MM.1S (cell line): ENCODE measurements around the gene OR2AJ1.

ENCODE experiments used
- DNase-seq: peaks from one replicate; pipeline ENCODE4 v3.0.0-alpha.2; 2015
- H2AFZ ChIP-seq: fragments of 300-600 bp; sonication (generic); 2 replicates; pipeline ENCODE4 v1.6.0; 2016; ENCODE audit warnings: antibody characterized with exemption, low read length
- H3F3A ChIP-seq: fragments of 300-600 bp; sonication (generic); 2 replicates; pipeline ENCODE4 v1.6.1; 2016; ENCODE audit warnings: mild to moderate bottlenecking, antibody characterized with exemption, low read length, moderate library complexity, mixed read lengths; ENCODE audit not compliant: insufficient read depth
- H3K27ac ChIP-seq: fragments of 300-600 bp; sonication (generic); 2 replicates; pipeline ENCODE4 v1.5.1; 2016; ENCODE audit warnings: mild to moderate bottlenecking, low read length
- H3K27me3 ChIP-seq: fragments of 300-600 bp; sonication (generic); replicated peaks from 2 replicates; pipeline ENCODE4 v1.6.0; 2016; ENCODE audit warnings: low read length; ENCODE audit not compliant: insufficient read depth
- H3K36me3 ChIP-seq: fragments of 300-600 bp; sonication (generic); replicated peaks from 2 replicates; pipeline ENCODE4 v1.6.1; 2016; ENCODE audit warnings: mild to moderate bottlenecking, low read length, mixed read lengths; ENCODE audit not compliant: insufficient read depth
- H3K4me1 ChIP-seq: fragments of 300-600 bp; sonication (generic); 2 replicates; pipeline ENCODE4 v1.6.1; 2016; ENCODE audit warnings: low read length, mixed read lengths
- H3K4me2 ChIP-seq: fragments of 300-600 bp; sonication (generic); 2 replicates; pipeline ENCODE4 v1.6.0; 2016; ENCODE audit warnings: low read depth, low read length
- H3K4me3 ChIP-seq: fragments of 300-600 bp; sonication (generic); 2 replicates; pipeline ENCODE4 v1.5.1; 2016; ENCODE audit warnings: low read length, mixed read lengths
- H3K79me2 ChIP-seq: fragments of 300-600 bp; sonication (generic); 2 replicates; pipeline ENCODE4 v1.6.1; 2016; ENCODE audit warnings: mixed run types, low read length, mixed read lengths
- H3K9ac ChIP-seq: fragments of 300-600 bp; sonication (generic); 2 replicates; pipeline ENCODE4 v1.6.1; 2016; ENCODE audit warnings: low read length, mixed read lengths
- H3K9me2 ChIP-seq: fragments of 300-600 bp; sonication (generic); replicated peaks from 2 replicates; pipeline ENCODE4 v1.6.1; 2016; ENCODE audit warnings: mild to moderate bottlenecking, low read length, mixed read lengths; ENCODE audit not compliant: insufficient read depth
- H3K9me3 ChIP-seq: fragments of 300-600 bp; sonication (generic); replicated peaks from 2 replicates; pipeline ENCODE4 v1.6.1; 2016; ENCODE audit warnings: mild to moderate bottlenecking, low read length, mixed read lengths; ENCODE audit not compliant: insufficient read depth
- H4K20me1 ChIP-seq: fragments of 300-600 bp; sonication (generic); 2 replicates; pipeline ENCODE4 v1.6.1; 2016; ENCODE audit warnings: mild to moderate bottlenecking, low read length, moderate library complexity, mixed read lengths; ENCODE audit not compliant: insufficient read depth
- CTCF ChIP-seq: fragments of 300-600 bp; sonication (generic); IDR thresholded peaks from 2 replicates; pipeline ENCODE4 v1.5.1; 2016; ENCODE audit warnings: antibody characterized with exemption, low read length, mixed read lengths
- EZH2 ChIP-seq: fragments of 300-600 bp; sonication (generic); optimal IDR thresholded peaks from 2 replicates; pipeline ENCODE3; 2017; ENCODE audit warnings: low read depth, mild to moderate bottlenecking, antibody characterized with exemption, low read length, mixed read lengths
- EZH2phosphoT487 ChIP-seq: fragments of 300-600 bp; sonication (generic); IDR thresholded peaks from 2 replicates; pipeline ENCODE4 v1.6.1; 2018; ENCODE audit warnings: antibody characterized with exemption, low read length

OR2AJ1 gene

GRCh38 chr1:247905910-247906503 is 18.7 kb upstream of the OR2AJ1 start:
- no peaks in the 10 kb centered on the region for H3F3A ChIP-seq
- no peaks in the 10 kb centered on the region for H3K36me3 ChIP-seq
- no peaks in the 10 kb centered on the region for H3K79me2 ChIP-seq
- no peak overlapping the region for H3K9ac ChIP-seq
- no peaks in the 10 kb centered on the region for H3K9me3 ChIP-seq
- H3K4me1 ChIP-seq = no peaks in the 10 kb centered on the region
- no peak overlapping the region for H3K27ac ChIP-seq
- H3K27me3 ChIP-seq = no peaks in the 10 kb centered on the region
- no peak overlapping the region for H3K4me3 ChIP-seq
- no peak overlapping the region for H2AFZ ChIP-seq
- no peak for TF ChIP-seq CTCF
- TF ChIP-seq EZH2 = no peak
- no peak for TF ChIP-seq EZH2phosphoT487
- H3K9me2 ChIP-seq = no peaks in the 10 kb centered on the region
- no peaks in the 10 kb centered on the region for H4K20me1 ChIP-seq
- H3K4me2 ChIP-seq = no peak overlapping the region
- no peak for DNase-seq

- Histone ChIP-seq H3K9ac (no peak overlapping the region), H3K27ac (no peak overlapping the region), H3K9me2 (no peaks in the 10 kb centered on the region), H3K9me3 (no peaks in the 10 kb centered on the region), H3K4me3 (no peak overlapping the region), H2AFZ (no peak overlapping the region), H3K36me3 (no peaks in the 10 kb centered on the region), H3F3A (no peaks in the 10 kb centered on the region), H3K27me3 (no peaks in the 10 kb centered on the region), H3K4me1 (no peaks in the 10 kb centered on the region), H3K4me2 (no peak overlapping the region), H4K20me1 (no peaks in the 10 kb centered on the region), H3K79me2 (no peaks in the 10 kb centered on the region)
- TF ChIP-seq EZH2phosphoT487 (no peak), CTCF (no peak), EZH2 (no peak)
- peak; percentile 18 for DNase-seq
These were observed 18.1 kb upstream of the OR2AJ1 start for GRCh38 chr1:247906504-247907047.

- H3K79me2 ChIP-seq = no peaks in the 10 kb centered on the region
- H3K27me3 ChIP-seq = no peaks in the 10 kb centered on the region
- H3K4me3 ChIP-seq = no peak overlapping the region
- H3K9me2 ChIP-seq = no peaks in the 10 kb centered on the region
- DNase-seq = no peak
- no peaks in the 10 kb centered on the region for H4K20me1 ChIP-seq
- H3F3A ChIP-seq = no peaks in the 10 kb centered on the region
- no peak for TF ChIP-seq CTCF
- TF ChIP-seq EZH2phosphoT487 = no peak
- no peak for TF ChIP-seq EZH2
- no peak overlapping the region for H3K4me2 ChIP-seq
- no peak overlapping the region for H2AFZ ChIP-seq
- H3K9me3 ChIP-seq = no peaks in the 10 kb centered on the region
- H3K27ac ChIP-seq = no peak overlapping the region
- H3K4me1 ChIP-seq = no peaks in the 10 kb centered on the region
- no peak overlapping the region for H3K9ac ChIP-seq
- no peaks in the 10 kb centered on the region for H3K36me3 ChIP-seq
These were observed 15.9 kb upstream of the OR2AJ1 start for GRCh38 chr1:247908766-247909165.
